ENCODE measurements around the gene GPATCH2L. TPM values are rescaled to one million over a fixed set of nuclear protein-coding genes. Genes with fewer than 3 reads are reported as not detected.
A peak's percentile ranks its signal among the peaks of the same experiment; 100 is the strongest.

GPATCH2L gene
- total RNA-seq: 107 TPM

DNA sequence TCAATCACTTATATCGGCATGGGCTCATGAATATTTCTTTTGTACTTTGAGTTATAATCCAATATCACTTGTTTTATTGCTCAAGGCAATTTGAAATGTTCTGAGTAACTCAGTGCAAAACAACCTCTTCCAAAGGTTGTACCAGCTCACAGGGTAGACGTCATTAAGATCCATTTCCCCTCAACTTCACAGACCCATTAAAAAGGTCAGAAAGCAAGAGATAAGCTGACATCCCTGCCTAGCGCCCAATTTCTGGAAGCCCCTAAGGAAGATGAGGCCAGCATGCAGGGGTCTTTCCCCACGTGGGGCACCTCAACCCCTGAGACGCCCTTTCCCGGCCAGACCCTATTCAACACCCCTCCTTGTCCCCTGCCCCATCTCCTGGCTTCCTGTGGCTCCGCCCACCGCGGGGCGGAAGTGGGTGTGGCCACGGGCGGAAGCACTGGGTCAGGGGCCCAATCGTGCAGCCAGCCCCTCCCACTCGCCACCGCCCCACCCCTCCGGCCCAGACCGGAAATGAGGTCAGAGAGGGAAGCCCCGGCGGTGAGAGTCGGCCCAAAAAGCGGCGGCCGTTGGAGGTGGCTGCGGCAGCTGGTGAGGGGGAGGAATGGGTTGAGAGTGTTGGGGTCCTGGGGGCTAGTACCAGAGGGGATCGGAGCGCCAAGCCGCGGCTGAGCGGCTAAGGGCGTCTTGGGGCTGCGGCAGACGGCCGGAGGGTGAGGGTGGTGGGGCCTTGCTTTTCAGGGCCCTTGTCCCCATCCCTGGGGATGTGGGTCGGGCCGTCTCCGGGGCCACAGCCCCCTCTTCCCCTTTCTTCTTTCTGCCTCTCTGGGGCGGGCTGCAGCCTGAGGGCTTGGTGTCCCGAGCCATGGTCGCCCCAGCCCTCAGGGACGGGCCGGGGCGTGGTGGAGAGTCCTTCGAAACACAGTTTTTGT is at the start of gene GPATCH2L:
TSS of gene GPATCH2L (plus strand) at position 525 of the 935 bp plus-strand sequence. CDS start 2,442 bp downstream, outside the sequence.
- peak; percentile 92 to 98 (median 95) for DNase-seq (ENCODE audit: low read depth in 2 of 3, low spot score in 2 of 3)

DNA sequence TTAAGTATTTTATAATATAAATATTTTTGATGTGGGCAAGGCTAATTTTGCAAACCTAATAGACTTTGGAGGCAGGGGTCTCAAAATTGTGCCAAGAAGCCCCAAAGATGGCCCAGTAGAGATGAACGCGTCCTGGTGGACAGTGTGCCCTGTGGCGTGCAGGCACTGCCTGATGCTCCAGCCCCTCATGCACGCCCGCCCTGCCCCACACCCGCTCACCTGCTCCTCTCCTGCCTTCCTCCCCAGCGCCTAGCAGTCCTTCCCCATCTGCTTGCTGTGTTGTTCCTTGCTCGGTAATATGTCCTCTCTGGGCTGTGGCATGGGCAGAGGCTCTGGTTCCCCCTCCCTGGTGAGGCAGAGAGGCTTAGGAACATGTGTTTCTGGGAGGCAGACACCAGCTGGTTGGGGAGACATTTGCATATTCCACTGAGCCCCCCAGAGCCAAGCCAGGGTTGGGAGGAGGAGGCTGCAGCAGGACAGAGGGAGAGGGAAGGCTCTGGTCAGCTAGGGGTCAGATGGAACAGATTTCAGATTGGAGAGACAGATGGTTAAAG is 46.8 kb upstream of the GPATCH2L start:
- no peak for DNase-seq (ENCODE audit: low read depth in 2 of 3, low spot score in 2 of 3)

DNA sequence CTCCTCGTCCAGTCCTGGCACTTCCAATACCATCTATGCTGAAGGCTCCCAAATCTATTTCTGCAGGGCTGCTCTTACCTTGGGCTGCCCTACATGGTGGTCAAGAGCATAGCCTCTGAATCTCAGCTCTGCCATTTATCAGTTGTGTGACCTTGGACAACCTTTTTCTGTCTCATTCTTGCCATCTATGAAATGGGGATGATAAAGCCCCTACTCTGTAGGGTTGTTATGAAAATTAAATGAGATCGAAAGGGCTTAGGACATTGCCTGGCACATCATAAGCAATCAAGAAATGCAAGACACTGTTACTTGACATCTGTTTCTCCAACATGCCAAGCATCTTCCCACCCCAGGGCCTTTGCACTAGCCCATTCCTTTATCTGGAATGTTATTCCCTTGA is 45.5 kb upstream of the GPATCH2L start:
- DNase-seq (ENCODE audit: low read depth in 2 of 3, low spot score in 2 of 3): no peak

DNA sequence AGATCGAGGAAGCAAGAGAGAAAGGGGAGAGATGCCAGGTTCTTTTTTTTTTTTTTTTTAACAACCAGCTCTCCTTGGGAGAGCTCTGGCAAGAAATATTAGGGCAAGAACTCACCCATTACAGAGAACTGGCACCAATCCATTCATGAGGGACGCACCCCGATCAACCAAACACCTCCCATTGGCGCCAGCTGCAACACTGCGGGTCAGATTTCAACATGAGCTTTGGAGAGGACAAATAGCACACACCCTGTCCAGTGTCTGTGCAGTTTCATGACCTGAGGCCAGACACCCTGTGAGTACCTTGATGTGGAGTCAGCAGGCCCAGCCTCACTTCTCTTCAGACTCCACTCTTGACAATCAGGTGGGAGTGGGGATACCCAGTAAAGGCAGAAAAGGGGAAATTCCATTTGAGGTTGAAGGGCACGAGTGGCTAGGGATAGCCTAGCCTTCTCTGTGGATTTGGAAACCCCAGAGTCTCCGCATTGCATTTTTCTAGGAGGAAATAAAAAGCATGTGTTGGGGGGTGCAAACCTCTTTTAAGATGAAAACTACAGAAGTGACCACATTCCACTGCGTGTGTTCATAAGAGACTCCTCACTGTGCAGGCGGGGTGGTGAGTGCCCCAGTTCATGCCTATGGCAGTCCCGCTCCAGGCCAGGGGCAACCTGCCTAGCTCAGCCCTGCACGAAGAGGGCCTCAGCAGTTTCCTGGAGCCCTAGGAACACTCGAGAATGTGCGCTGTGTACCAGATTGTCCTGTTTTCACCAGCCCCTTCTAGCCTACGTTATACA is 42.4 kb upstream of the GPATCH2L start:
- no peak for DNase-seq (ENCODE audit: low read depth in 2 of 3, low spot score in 2 of 3)

DNA sequence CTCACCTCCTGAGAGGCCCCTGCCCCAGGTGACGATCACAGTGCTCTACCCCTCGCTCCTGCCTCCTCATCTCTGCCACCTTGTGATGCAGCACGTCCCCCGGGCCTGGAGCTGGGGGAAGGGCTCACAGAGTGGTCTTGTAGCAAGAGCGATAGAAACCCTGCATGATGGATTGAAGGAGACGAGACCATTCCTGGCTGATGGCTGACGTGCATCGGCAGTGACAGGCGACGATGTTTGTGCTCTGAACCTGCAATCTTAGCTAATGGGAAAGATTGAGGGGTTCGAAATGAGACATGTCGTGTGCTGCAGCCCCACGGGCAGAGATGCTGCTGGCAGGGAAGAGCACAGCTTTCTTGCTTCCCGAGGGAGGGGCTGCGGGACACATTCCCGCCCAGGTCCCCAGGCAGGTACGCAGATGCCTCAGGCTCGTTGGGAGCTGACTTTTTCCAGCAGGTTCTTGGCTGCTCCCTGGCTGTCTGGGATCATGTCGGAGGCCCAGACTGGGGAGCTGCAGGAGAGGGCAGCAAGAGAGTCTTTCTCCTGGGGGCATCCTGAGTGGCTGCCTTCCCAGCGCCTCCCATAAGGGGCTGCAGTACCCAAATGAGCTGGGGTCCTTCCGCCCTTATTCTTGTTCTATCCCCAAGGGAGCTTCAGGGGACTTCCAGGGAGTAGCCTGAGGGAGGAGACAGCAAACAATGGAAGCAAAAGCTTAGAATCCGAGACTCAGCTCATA is 38.7 kb upstream of the GPATCH2L start:
- no peak for DNase-seq (ENCODE audit: low read depth in 2 of 3, low spot score in 2 of 3)

DNA sequence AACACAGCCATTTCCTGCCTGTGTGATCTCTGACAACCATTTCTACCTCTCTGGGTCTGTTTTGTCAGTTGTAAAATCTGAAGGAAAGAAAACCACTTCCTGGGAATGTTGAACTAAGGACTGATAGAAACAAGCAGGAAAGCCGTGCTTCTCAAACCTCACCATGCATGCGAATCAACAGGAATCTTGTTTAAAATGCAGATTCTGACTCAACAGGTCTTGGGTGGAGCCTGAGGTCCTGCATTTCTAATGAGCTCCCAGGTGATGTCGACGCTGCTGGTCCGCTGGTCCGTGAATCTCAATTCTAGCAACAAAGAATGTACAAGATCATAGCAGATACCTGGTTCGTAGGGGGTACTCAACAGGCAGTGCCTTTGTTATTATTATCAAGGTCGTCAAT is 38.0 kb upstream of the GPATCH2L start:
- DNase-seq (ENCODE audit: low read depth in 2 of 3, low spot score in 2 of 3): no peak

DNA sequence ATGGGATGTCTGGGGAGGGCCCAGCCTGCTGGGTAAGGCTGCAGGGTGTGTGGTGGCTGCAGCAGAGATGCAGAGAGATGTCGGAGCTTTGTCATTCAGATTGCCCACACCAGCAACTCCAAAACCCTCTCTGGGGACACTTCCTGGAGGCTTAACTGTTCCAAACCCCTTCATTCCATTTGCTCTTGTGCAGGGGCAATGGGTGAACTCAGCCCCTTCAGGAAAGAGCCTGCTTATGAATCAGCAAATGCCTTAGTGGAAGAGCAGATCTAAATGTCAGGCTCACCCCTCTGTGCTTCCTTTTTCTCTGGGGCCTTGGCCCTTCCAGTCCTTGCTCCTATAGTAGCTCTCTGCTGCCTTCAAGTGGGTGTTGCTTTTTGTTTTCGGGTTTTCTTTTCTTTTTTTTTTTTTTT is 36.7 kb upstream of the GPATCH2L start:
- DNase-seq (ENCODE audit: low read depth in 2 of 3, low spot score in 2 of 3): no peak

DNA sequence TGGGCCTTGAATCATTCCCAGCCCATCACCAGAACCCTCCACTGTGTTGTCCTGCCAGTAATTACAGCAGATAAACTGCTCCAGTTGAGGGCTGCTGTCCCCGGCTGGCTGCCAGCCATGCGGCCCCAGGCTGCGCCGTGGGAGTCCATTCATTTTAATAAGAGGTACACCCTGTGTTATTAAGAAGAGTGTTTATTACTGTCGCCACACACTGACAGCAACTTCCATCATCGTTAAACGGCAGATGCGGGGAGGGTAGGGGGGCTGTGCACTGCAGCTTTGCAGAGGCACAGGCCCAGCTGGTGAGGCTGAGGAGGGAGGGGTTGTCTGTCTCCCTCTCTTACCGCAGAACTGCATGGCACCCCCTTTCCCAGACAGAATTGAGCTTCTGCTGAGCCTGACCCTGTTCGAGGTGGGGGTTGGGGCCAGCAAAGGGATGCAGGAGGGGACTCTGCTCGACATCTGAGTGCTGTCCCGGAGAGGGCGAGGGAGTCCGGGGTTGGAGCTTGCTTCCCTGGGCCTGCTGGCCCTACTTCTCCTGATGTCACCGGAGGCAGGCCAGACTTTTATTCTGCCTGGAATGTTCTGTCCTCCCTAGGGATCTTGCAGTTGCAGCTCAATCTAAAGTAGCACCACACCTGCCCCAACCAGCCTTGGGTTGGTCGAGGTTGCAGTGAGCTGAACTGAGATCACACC is 33.8 kb upstream of the GPATCH2L start:
- DNase-seq (ENCODE audit: low read depth in 2 of 3, low spot score in 2 of 3): no peak

DNA sequence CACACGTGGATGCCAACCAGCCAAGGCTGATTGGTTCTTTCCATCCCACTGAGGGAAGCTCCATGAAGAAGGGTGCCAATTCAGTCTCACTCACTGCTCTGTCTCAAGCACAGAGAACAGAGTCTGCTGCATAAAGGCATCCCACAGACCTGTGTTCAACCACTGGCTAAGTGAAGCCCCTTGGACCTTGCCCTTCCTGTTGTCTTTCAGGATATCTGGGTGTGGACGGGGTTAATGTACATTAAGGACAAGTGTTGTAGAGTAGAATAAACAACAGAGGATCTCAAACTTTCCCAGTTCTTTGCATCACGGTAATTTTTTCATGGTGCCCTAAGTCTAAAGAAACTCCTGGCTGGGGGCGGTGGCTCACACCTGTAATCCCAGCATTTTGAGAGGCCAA is 33.1 kb upstream of the GPATCH2L start:
- no peak for DNase-seq (ENCODE audit: low read depth in 2 of 3, low spot score in 2 of 3)

DNA sequence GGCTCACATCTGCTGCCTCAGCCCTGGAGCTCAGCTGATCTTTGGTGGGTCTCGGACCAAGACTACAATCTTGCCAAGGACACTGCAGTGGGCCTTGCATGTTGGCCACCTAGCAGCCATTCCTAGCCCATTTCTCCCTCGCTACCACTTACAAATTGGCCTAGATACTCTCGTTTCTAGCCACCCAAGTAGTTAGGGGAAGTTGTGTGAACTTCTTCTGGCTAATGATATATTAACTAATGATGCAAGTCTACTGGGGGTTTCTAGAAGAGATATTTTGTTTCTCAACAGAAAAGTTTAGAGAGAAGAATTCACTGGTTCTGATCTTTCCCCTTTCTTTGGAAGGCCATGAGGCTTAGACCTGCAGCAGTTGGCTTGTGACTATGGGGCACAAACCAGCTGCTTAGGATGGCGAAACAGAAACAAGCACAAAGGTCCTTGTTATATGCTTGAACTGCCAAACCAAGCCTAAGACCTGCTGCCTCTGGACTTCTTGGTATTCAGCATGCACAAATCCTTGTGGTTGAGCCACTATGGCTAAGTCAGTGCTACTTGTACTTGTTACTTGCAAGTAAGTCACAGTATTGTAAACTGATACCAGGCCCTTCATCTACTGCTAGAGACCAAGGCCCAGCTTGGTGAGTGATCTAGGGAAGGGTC is 30.5 kb upstream of the GPATCH2L start:
- DNase-seq (ENCODE audit: low read depth in 2 of 3, low spot score in 2 of 3): no peak

DNA sequence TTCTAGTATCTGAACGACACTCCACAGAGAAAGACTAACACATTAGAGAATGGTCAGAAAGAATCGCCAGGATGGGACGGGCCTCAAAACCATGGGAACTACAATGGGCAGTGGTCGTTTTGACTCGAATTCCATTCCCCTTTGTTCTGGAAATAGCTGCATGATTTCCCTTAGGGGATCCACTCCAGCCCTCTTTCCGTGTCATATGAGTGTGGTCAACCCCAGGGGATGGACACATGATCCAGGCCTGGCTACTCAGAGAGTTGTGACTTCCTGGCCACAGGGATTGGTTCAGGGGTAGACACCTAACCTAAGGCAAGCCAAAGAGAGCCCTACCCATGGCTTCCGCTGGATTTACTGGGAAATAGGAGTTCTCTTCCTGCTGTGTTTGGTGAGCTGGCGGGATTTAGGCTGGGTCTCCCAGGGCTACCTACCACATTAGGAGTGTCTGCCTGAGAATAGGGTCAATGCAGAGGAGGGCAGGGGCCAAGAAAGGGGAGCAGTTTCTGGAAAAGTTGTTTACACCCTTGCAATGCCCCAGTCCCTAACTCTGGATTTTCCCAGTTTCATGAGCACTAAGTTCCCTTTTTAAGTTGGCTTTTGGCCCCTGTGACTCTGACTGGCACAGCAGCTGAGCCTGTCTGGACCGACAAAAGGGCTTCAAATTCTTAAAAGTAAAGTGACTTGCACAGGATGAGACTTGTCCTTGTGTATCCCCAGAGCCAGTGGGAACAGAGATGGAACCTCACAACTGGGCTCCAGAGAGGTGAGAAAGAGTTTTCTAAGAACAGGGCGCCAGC is 28.1 kb upstream of the GPATCH2L start:
- no peak for DNase-seq (ENCODE audit: low read depth in 2 of 3, low spot score in 2 of 3)

DNA sequence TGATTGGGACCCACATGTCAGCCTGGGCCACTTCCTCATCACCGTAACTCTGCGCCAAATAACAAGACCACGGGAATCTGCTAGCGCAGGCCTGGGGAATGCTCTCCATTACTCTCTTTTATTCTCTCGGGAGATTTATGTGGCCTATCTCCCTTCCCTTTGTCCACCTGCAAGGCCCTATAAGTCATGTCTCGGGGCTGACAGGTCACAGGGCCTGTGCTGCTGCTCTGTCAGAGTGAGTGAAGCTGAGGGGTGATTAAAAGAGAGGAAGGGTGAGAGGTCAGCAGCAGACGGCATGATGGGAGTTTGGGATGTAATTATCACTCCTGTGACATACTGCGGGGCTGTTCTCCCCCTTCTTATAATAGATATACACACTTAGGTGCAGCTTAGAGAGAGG is 26.2 kb upstream of the GPATCH2L start:
- no peak for DNase-seq (ENCODE audit: low read depth in 2 of 3, low spot score in 2 of 3)

DNA sequence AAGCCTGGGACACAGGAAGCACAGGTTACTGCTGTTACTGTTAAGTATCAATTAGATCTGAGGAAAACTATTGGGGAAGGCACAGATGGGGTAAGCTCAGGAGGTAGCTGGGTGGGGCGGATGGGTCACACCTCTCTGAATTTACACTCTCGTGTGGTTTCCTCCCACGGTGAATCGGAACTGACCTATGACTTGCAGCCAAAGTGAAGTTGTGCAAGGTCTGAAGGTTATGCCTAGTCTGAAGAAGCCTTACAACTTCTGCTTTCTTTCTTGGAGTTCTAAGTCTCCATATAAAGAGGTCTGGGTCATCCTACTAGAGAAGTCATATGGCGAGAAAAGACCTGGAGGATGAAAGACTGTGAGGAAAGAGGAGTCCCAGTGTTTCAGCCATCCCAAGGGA is 25.6 kb upstream of the GPATCH2L start:
- DNase-seq (ENCODE audit: low read depth in 2 of 3, low spot score in 2 of 3): no peak

DNA sequence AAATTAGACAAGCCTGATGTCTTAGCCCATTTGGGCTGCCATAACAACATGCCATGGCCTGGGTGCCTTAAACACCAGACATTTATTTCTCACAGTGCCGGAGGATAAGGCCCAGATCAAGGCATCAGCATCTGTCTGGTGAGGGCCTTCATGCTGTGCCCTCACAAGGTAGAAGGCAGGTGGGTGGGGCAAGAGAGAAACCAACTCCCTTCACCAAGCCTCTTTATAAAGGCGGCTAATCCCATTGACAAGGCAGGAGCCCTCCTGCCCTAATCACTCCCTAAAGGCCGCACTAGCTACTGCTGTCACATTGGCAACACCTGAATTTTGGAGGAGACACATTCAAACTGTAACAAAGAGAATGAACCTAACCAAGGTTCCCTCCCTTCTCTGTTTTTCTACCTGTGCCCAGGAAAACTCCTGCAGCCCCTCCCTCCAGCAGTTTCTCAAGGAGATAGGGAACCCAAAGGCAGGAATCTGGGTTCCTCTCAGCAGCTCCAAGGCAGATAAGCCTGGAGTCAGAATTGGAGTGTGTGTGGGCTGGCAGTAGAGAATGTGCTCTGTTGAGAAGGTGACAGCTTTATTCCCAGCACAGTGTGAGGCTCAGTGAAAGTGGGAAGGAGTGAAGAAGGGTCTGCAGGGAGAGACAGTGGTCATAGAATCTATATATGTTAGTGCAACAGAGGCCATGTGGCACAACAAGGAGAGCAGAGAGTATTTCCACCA is 21.7 kb upstream of the GPATCH2L start:
- DNase-seq (ENCODE audit: low read depth in 2 of 3, low spot score in 2 of 3): no peak

DNA sequence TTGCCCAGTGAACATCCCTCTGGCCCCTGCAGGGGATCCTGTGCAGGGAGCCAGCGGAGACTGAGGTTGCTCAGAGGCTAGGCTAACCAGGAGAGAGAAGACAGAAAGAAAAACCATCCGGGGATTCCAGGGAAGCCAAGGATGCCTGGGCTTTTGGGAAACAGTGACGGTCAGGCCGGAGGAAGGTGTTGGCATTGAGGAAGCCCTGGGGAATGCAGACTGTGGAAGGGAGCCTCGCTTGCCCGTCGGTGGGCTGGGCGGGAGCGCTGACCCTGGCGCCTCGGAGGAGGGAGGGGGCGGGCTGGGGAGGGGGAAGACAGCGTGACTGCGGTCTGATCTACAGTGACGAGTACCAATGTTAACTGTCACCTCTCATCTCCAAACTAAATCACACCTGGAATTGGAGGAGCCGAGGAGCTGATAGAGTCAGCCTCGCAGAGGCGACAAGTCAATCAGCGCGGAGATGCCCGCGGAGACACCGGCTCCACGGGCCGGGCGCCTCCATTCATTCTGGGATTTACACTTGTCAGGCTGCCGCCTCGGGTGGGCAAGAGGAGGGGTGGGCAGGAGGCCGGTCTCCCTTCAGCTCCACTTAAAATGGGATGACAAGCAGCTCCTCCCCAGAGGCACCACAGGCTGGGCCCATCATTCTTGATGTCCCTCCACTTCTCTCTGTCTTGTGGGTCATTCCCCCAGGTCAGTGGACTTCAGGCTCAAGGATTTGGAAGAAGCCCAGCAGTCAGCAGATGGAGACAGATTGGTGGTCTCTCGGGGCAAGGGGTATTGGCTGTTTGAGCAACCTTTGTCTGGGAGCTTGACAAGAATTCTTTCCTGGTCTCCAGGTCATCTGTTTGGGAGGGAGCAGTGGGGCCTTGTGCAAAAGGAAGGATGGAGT is 20.4 kb upstream of the GPATCH2L start:
- no peak for DNase-seq (ENCODE audit: low read depth in 2 of 3, low spot score in 2 of 3)

DNA sequence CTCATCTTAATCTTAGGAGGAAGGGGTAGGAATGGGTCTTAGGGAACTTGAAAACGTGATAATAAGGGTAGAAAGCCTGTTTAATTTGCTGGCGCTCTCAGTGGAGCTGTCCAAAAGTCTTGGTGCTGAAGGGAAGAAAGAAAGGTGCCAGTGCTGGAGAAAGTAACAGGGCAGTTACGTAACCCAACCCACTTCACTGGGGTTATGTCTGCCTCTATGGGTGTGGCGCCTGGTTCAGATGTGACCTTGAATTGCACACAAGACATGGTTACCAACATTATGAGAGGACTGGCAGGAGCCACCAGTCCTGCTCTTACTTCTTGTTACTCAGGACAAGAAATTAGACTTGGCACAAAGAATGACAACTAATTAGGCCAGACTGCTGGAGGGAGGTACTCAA is 18.6 kb upstream of the GPATCH2L start:
- peak in 2 of 3 donors; percentile 36 to 69 for DNase-seq (ENCODE audit: low read depth in 2 of 3, low spot score in 2 of 3)

DNA sequence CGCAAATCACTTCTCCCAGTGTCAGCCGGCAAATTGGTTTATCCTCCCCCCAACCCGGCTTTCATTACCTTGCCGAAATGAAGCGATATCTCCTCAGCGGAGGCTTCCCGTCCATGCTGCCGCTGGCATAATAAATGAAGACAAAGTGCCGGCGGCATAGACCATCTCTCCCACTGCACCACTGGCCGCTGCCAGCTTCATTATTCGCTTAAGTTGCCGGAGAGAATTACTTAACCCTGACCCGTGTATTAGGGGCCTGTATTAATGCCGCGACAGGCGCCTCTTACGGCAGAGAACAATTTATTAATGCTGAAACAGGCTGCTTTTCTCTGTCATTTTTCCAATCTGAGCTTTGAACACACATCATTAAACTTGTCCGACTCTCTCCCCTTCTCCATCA is 17.5 kb upstream of the GPATCH2L start:
- DNase-seq (ENCODE audit: low read depth in 2 of 3, low spot score in 2 of 3): no peak

Data from hematopoietic multipotent progenitor cell (in vitro differentiated cells).